GM12878 (cell line): ENCODE data around the gene PAN3.

Source experiments
- CBFB ChIP-seq: IDR thresholded peaks from 2 replicates; pipeline ENCODE4 v1.6.1; 2016; ENCODE audit warnings: antibody characterized with exemption, low read depth
- CHD2 ChIP-seq: IDR thresholded peaks from 2 replicates; pipeline ENCODE4 v1.6.1; 2011; ENCODE audit warnings: low read depth, low read length, improper control_type of control experiment, borderline replicate concordance
- MAX ChIP-seq: IDR thresholded peaks from 2 replicates; pipeline ENCODE4 v1.6.1; 2012; ENCODE audit warnings: low read depth, low read length, improper control_type of control experiment
- SMAD1 ChIP-seq: fragments of 450-650 bp; IDR thresholded peaks from 2 replicates; pipeline ENCODE4 v1.6.1; 2018; ENCODE audit warnings: mild to moderate bottlenecking, low read depth; ENCODE audit not compliant: partially characterized antibody
- SREBF1 ChIP-seq: IDR thresholded peaks from 2 replicates; pipeline ENCODE4 v1.6.1; 2012; ENCODE audit warnings: mild to moderate bottlenecking, low read length
- TF ChIP-seq, protein P1 (sequence below): IDR thresholded peaks from 2 replicates; pipeline ENCODE4 v1.6.1; 2012; ENCODE audit warnings: mild to moderate bottlenecking, low read depth, low read length

DNA sequence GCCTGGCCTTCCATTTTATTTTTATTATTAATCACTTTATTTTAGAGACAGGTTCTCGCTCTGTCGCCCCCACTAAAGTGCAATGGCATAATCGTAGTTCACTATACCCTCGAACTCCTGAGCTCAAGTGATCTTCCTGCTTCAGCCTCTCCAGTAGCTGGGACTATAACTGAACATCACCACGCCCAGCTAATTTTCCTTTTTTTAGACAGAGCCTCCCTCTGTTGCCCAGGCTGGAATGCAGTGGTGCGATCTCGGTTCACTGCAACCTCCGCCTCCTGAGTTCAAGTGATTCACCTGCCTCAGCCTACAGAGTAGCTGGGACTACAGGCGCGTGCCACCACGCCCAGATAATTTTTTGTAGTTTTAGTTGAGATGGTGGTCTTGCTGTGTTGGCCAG, 6.7 kb upstream of the PAN3 start:
- TF ChIP-seq CHD2 (no peak), MAX (no peak), CBFB (no peak), SMAD1 (no peak), SREBF1 (no peak)
- TF ChIP-seq, protein P1, sequence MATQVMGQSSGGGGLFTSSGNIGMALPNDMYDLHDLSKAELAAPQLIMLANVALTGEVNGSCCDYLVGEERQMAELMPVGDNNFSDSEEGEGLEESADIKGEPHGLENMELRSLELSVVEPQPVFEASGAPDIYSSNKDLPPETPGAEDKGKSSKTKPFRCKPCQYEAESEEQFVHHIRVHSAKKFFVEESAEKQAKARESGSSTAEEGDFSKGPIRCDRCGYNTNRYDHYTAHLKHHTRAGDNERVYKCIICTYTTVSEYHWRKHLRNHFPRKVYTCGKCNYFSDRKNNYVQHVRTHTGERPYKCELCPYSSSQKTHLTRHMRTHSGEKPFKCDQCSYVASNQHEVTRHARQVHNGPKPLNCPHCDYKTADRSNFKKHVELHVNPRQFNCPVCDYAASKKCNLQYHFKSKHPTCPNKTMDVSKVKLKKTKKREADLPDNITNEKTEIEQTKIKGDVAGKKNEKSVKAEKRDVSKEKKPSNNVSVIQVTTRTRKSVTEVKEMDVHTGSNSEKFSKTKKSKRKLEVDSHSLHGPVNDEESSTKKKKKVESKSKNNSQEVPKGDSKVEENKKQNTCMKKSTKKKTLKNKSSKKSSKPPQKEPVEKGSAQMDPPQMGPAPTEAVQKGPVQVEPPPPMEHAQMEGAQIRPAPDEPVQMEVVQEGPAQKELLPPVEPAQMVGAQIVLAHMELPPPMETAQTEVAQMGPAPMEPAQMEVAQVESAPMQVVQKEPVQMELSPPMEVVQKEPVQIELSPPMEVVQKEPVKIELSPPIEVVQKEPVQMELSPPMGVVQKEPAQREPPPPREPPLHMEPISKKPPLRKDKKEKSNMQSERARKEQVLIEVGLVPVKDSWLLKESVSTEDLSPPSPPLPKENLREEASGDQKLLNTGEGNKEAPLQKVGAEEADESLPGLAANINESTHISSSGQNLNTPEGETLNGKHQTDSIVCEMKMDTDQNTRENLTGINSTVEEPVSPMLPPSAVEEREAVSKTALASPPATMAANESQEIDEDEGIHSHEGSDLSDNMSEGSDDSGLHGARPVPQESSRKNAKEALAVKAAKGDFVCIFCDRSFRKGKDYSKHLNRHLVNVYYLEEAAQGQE, result no peak
